Stimulated activated CD4-positive, alpha-beta T cell treated with anti-CD3 and anti-CD28 coated beads, TNF-alpha, amount 100 ng/mL, for 24 hours (primary cell): Measurements from ENCODE around the gene ORC3.
"Not testable (repeated sequence)": the region's sequence is repeated elsewhere in the genome, so short reads cannot be mapped to it uniquely, and the experiment has no call there.

Experiments used
- DNase-seq, 3 experiments: peaks; one replicate each; pipeline ENCODE4 v3.0.0-alpha.2; 2020; ENCODE audit warnings: low read depth in 3 of 3

The ORC3 gene

DNA sequence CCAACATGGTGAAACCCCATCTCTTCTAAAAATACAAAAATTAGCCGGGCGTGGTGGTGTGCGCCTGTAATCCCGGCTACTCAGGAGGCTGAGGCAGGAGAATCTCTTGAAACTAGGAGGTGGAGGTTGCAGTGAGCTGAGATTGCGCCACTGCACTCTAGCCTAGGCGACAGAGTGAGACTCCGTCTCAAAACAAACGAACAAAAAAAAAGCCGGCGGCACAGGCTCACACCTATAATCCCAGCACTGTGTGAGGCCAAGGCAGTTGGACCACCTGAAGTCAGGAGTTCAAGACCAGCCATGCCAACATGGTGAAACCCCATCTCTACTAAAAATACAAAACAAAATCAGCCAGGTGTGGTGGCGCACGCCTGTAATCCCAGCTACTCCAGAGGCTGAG, 106.9 kb downstream of the ORC3 start:
- not testable (repeated sequence) for DNase-seq

DNA sequence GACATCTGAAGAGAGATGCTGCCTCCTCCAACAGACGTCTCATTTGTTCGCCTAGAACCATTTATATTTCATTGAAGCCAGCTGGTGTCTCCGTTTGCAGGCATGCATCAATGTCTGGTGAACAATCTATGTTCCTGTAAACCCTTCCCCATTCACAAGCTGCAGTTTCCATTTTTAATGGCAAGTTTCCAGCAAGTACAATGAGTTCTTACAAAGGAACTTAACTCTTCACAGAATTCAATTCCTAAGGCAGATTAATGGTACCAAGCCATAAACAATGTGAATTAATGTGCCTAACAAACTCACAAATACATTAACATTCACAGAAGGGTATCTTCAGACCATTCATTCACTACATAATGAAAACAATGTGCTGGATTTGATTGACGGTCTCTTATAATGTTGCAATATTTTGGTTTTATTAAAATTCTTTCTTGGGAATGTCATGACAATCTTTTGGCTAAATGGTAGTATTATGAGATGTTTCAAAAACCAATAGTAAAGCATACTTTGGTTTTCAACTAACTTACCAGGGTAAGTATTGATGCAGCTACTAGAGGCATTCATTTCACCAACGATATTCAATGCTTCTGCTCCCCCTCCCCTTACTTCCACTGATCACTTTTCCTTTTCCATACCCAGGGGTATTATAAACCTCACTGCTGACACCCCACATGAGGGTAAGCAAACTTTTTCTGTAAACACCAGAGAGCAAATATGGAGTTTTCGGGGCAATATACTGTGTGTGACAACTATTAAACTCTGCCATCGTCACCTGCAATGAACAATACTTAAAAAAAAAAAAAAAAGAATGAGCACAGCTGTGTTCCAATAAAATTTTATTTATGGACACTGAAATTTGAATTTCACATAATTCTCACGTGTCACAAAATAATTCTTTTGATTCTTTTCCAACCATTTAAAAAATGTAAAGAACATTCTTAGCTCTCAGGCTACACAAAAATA, 107.9 kb downstream of the ORC3 start:
- DNase-seq: no peak

DNA sequence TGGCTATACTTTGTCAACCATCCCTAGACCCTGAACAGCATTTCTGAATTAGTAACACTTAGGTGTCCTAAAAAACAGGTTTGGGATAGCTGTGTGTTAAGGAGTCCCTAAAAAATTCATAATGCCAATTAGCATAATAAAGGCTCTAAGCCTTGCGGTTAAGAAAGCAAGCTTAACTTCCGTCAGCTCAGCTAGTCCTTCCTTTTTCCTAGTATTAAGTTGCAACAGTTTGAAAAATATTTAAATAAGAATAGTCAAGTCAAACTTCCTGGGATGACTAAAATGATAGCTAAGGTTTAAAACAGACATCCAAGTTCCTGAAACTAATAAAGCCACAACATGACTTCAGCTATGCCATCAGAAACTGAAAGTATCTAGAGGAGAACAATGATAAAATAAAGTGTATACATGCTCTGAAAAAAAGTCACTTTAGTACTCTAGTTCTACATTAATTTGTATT, 108.6 kb downstream of the ORC3 start:
- DNase-seq: no peak

- no peak for DNase-seq
Observed at GRCh38 chr6:87699576-87699975, 109.6 kb downstream of the ORC3 start.

GRCh38 chr6:87700397-87701343, 110.7 kb downstream of the ORC3 start:
- DNase-seq: peak in 2 of 3 experiments; percentile 6 to 33

- peak in 1 of 3 experiments; percentile 22 for DNase-seq
Observed at GRCh38 chr6:87701344-87701675, 111.4 kb downstream of the ORC3 start.

GRCh38 chr6:87701676-87702588, 112.0 kb downstream of the ORC3 start, which contains the start of gene AKIRIN2:
AKIRIN2 (minus strand) TSS chr6:87702233; CDS start chr6:87701684, 549 bp downstream.
- peak; percentile 93 to 95 (median 95) for DNase-seq

DNA sequence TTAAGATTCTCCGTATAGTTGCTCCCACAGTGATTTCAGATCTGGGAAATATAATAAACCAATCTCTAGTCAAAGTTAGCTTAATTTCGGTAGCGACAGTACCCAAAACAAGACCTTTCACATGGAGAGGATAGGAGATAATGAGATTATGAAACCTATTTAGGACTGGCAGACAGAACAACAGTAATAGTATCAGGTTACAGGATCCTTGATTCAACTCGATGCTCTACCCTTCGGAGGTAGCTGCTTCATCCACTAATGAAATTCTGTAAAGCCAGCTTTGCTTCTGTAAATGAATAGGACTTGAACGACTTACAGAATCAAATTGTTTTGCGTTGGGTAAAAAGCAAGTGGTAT, 112.6 kb downstream of the ORC3 start:
- no peak for DNase-seq

DNA sequence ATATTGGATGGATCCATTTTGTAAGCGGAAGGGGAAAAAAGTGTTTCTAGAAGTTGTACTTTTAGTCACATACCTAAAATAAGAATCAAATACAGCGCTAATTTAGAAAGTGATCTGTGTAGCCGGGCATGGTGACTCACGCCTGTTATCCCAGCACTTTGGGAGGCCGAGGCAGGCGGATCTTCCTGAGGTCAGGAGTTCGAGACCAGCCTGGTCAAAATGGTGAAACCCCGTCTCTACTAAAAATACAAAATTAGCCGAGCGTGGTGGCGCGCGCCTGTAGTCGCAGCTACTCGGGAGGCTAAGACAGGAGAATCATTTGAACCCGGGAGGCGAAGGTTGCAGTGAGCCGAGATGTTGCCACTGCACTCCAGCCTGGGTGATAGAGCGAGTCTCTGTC, 113.1 kb downstream of the ORC3 start:
- not testable (repeated sequence) for DNase-seq

DNA sequence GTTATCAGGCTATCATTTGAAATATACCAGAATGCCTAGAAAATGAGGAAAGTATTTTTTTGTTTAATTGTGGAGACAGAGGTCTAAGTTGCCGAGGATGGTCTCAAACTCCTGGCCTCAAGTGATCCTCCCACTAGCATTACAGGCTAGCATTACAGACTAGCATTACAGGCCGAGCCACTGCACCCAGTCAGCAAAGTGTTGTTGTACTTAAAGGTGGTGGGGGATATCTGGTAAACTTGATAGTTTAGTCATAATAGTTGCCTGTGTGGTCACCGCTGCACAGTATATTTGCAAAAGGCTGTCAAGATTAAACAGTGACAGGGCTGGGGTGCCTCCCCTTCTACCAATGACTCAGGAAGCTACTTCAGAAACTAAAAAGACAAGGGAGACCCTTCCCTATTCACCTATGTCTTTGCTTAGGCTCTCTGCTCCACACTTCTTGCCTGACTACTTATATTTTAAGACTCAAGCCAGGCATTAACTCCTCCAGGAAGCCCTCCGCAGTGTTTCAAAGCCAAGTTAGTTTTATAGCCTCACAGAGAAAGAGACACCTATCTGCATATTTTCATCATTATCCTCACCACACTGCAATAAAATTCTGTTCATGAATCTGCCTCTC, 115.2 kb downstream of the ORC3 start:
- peak in 1 of 3 experiments; percentile 39 for DNase-seq

DNA sequence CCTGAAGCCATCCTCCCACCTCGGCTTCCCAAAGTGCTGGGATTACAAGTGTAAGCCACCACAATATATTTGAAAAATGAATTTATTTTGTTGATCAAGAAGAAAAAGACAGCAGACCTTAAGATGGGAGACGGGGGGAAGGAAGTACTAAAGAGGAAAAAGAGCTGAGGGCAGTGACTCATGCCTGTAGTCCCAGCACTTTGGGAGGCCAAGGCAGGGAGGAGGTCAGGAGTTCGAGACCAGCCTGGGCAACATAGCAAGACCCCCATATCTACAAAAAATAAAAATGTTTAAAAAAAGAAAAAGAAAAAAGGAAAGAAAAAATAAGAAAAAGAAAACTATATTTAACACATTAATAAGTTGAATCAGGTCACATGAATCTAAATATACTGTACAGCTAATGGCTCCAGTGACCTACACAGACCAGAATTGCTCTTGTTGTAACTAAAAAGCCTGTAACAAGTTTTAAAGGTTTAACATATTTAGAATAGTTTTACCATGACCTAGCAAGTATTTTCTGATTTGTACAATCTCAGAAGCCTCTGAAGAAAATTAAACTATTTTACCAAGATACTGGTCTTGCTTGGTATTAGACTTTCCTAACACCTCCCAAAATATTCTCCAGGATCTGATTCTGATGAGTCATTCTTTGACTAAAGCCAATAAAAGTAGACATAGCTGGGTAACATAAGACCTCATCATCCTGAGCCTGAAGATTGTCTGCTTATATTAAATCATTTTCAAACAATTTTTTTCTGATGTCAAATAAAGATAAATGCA, 116.4 kb downstream of the ORC3 start:
- DNase-seq: no peak

GRCh38 chr6:87708581-87709427, 118.9 kb downstream of the ORC3 start:
- DNase-seq: not testable (repeated sequence)

- no peak for DNase-seq
Observed at GRCh38 chr6:87710090-87710489, 120.2 kb downstream of the ORC3 start.

DNA sequence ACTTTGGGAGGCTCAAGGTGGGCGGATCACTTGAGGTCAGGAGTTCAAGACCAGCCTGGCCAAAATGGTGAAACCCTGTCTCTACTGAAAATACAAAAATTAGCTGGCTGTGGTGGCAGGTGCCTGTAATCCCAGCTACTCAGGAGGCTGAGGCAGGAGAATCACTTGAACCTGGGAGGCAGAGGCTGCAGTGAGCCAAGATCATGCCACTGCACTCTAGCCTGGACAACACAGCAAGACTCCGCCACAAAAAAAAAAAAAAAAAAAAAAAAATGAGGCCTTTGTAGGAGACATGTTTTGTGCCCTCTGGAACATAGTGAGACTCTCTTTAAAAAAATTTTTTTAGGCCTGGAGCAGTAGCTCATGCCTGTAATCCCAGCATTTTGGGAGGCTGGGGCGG, 122.8 kb downstream of the ORC3 start:
- DNase-seq: not testable (repeated sequence)

DNA sequence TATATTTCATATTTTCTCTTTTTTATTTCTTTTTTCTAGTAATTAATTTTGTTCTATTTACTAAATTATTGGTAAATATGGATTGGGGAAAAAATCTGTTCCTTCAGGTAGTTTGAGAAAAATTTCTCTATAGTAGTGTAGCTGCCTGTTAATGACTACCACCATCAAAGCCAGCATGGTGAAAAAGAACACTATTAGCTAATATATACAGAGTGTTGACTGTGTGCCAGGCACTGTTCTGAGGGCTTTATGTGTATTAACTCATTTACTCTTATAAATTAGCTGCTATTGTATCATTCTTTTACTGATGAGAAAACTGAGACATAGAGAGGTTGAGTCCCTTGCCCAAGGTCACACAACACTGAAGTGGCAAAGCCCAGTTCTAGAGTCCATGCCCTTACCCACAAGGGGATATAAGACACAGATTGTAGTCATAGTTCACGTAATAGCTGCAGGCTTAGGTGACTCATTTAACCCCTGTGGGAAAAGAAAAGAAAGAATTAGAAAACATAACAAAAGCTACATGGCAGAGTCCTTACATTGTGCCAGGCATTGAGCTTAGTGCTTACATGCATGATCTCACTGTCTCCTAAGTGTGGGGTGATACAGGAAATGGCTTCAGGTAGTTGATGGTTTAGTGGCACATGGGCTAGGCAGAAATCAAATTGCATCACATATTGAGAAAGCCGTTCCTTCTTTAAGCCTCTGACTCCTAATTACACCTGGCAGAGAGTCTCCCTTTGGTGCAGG, 124.3 kb downstream of the ORC3 start:
- no peak for DNase-seq
